GM19438 (cell line): ENCODE data around the gene PCGF3.

ENCODE experiments used
- ATAC-seq: cut with Tn5 transposase; IDR thresholded peaks from one replicate; pipeline ENCODE4 v1.9.1; 2021; ENCODE audit warnings: low read depth; ENCODE audit not compliant: unreplicated experiment

Gene PCGF3, protein sequence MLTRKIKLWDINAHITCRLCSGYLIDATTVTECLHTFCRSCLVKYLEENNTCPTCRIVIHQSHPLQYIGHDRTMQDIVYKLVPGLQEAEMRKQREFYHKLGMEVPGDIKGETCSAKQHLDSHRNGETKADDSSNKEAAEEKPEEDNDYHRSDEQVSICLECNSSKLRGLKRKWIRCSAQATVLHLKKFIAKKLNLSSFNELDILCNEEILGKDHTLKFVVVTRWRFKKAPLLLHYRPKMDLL

DNA sequence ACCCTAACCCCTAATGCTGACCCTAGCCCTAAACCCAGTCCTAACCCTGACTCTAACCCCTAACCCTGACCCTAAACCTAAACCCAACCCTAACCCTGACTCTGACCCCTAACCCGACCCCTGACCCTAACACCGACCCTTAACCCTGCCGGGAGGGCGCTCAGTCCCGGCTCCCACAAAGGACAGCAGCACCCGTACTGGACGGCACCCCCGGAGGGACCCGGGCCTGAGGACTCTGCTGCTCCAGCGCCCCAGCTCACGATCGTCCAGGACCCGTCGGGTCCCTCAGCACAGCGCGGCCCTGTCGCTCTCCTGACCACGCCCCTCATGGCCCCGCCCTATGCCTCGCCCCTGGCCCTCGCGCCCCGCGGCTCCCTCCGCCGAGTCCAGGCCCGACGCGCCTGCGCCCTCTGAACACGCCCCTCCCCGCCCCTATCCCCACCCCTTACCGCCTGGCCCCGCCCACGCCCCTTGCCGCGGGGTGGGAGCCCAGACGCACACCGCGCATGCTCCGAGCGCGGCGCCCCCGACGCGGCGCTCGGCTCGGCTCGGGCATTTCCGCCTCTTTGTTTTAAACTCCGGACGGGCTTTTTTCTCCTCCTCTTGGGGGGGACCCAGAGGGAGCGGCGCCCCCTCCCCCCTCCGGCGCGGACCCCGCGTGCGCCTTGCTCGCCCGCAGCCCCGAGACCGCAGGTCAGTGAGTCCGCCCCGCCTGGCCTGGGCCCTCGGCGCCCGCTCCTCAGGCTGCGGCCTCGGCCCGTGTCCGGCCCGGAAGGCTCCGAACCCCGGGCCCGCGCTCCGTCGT is at the start of gene PCGF3:
TSS of gene PCGF3 (plus strand) at position 555 of the 805 bp plus-strand sequence. CDS start 27,849 bp downstream, outside the sequence.
- ATAC-seq, result peak; percentile 97

DNA sequence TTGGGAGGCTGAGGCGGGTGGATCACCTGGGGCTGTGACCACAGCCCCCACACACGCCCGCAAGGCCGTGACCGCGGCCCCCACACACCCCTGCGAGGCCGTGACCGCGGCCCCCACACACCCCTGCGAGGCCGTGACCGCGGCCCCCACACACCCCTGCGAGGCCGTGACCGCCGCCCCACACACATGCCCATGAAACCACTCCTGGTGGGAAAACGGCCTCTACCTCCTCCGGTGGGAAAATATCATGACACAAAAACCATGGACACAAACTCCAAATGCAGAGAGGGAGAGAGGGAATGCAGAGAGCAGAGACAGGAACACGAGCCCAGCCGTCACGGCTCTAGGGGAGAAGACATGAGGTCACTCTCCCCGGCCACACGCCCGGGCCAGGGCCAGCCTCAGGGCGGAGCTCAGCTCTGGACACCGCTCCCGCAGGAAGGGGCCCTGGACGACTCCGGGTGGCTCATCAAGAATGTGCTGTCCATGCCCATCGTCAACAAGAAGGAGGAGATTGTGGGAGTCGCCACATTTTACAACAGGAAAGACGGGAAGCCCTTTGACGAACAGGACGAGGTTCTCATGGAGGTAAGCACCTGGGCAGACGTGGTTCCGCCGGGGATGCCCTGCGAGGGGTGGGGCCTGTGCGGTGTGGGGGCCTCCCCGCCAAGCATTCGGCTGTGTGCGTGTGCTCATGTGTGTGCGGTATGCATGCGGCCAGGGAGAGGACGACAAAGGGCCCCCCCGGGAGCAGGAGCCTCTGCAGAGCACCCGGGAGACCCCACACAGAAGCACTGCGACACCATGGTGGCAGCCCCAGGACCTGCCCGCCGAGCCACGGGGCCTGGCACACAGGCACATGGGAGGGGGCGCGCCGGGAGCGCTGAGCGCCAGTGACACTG is 48.9 kb upstream of the PCGF3 start:
- ATAC-seq, result no peak

DNA sequence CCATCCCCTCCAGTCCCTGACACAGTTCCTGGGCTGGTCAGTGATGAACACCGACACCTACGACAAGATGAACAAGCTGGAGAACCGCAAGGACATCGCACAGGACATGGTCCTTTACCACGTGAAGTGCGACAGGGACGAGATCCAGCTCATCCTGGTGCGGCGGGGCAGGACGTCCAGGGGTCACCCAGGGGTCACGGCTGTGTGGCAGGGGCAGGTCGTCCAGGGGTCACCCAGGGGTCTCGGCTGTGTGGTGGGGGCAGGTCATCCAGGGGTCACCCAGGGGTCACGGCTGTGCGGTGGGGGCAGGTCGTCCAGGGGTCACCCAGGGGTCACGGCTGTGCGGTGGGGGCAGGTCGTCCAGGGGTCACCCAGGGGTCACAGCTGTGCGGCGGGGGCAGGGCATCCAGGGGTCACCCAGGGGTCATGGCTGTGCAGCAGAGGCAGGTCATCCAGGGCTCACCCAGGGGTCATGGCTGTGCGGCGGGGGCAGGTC is 48.2 kb upstream of the PCGF3 start:
- no peak for ATAC-seq

DNA sequence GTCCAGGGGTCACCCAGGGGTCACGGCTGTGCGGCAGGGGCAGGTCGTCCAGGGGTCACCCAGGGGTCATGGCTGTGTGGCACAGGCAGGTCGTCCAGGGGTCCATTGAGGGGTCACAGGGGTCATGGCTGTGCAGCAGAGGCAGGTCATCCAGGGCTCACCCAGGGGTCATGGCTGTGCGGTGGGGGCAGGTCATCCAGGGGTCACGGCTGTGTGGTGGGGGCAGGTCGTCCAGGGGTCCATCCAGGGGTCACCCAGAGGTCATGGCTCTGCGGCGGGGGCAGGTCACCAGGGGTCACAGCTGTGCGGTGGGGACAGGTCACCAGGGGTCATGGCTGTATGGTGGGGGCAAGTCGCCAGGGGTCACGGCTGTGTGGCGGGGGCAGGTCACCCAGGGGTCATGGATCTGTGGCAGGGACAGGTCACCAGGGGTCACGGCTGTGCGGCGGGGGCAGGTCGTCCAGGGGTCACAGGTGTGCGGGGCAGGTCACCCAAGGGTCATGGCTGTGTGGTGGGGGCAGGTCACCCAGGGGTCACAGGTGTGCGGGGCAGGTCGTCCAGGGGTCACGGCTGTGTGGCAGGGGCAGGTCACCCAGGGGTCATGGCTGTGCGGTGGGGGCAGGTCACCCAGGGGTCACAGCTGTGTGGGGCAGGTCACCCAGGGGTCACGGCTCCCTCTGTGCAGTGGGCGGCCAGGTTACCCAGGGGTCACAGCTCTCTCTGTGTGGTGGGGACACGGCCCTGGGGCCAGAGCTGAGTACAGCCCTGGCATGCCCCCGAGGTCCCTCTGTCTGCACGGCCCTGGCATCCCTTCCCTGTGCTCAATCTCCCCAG is 47.6 kb upstream of the PCGF3 start:
- no peak for ATAC-seq

DNA sequence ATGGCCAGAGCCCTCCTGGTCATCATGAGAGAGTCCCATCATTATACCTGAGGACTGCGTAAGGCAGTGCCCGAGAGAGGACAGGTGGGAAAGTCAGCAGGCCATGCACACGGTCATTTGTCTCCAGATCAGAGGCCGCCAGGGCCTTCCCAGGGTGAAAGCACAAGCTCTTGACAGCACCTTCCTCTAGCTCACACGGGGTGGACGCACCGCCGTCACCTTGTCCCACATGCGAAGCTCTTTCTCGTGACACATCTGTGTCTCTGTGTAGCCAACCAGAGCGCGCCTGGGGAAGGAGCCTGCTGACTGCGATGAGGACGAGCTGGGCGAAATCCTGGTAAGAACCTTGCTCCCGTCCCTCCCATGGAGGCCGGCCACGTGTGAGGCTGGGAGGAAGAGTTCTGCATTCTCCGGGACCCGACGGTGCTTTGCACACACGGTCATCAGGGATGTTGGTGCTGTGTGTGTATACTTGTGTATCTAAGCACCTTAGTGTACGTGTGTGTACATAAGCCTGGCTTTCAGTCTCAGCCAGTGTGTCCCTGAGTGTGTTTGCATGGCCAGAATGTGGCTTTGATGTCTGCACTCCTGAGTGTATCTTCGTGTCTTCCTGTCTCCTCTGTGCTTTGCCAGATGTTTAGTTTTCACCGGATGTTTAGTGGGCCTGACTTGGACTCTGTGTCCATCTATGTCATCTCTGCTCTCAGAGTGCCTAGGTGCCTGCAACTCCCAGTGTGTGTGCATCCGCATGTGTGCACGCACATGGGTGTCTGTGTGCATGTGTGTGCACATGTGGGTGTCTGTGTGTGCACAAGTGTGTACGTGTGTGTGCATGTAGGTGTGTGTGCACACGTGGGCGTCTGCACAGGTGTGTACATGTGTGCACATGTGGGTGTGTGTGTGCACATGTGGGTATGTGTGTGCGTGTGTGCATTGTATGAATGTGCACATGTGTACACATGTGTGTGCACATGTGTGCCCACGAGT is 46.7 kb upstream of the PCGF3 start:
- no peak for ATAC-seq

DNA sequence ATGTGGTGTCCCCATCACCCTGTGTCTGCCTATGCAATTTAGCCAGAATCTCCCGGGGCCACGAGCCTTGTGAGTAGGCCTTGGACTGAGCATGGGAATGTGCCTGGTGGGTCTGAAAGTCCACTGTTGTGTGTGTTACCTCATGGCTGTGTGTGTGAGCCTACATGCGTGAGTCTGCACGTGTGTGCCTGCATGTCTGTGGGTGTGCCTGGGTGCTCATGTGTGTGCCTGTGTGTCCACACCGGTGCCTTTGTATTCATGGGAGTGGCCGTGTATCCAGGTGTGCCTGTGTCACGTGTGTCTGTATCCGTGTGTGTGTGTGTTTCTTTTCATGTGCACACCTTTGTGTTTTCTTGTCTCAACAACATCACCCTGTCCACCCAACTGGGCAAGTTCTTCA is 45.8 kb upstream of the PCGF3 start:
- no peak for ATAC-seq

DNA sequence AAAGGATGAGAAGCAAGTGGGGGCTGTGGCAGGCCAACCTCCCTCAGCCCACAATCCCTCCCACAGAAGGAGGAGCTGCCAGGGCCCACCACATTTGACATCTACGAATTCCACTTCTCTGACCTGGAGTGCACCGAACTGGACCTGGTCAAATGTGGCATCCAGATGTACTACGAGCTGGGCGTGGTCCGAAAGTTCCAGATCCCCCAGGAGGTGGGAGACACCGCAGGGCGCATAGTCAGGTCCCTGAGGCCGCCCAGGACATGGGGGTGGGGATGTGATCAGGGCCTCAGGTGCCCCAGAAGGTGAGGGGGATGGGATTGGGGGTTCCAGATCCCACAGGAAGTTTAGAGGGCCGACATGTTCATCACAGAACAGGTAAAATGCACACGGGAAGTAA is 45.2 kb upstream of the PCGF3 start:
- ATAC-seq, result no peak

DNA sequence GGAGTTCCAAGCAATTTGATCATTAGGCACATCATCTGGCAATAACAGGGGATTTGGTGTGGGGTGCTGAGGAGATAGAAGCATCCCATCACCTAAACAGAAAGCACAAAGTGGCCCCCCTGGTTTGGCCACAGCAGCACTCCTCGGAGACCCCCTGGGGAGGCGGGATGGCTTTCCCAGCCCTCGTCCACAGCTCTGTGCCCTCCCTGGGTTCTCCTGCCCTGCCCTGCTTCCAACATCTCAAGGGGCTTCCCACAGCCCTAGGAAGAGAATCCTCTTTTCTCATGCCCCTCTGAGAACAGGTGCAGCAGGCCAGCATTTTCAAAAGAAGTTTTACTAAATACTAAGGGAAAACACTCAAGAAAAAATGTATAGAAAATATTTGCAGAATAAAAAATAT is 44.4 kb upstream of the PCGF3 start:
- no peak for ATAC-seq

DNA sequence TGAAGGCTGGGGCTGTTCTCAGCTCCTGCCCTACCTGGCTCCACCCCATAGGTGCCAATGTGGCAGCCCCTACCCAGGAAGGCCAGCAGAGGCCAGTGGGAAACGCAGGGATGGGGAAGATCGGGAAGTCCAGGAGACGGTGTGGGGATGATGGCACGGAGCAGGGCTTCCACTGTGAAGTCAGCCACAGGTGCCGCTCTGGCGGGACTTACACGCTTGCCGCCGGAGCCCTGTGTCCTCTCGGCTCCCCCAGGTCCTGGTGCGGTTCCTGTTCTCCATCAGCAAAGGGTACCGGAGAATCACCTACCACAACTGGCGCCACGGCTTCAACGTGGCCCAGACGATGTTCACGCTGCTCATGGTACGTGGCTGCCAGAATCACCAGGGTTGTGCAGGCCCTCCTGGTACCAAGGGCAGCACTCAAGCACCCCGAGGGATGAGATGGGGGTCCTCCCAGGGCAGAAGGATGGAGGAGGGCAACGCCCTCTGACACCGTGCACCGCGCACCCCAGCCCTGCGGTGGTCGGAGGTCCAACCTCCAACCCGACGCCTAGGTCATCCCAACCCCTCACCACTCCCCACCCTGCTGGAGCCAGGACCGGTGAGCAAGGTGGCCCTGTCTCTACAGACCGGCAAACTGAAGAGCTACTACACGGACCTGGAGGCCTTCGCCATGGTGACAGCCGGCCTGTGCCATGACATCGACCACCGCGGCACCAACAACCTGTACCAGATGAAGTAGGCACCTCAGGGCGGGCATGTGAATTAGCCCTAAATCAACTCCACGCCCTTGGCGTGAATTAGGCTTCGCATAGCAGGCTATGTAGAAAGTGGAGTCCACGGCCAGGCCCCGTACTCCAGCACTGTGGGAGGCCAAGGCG is 43.5 kb upstream of the PCGF3 start:
- ATAC-seq, result no peak

DNA sequence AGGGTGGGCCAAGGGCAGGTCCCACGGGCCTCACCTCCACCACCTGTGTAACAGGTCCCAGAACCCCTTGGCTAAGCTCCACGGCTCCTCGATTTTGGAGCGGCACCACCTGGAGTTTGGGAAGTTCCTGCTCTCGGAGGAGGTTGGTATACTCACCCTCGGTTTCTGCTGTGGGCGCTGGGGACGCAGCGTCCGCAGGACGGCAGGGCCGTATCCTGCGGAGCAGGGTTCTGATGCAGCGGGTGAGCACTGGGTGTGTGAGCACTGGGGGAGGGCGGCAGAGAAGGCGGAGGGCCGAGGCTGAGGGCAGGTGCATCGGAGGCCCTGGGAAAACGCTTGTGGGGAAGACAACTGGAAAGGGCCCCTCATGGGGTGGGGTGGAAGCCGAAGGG is 42.6 kb upstream of the PCGF3 start:
- ATAC-seq, result no peak

DNA sequence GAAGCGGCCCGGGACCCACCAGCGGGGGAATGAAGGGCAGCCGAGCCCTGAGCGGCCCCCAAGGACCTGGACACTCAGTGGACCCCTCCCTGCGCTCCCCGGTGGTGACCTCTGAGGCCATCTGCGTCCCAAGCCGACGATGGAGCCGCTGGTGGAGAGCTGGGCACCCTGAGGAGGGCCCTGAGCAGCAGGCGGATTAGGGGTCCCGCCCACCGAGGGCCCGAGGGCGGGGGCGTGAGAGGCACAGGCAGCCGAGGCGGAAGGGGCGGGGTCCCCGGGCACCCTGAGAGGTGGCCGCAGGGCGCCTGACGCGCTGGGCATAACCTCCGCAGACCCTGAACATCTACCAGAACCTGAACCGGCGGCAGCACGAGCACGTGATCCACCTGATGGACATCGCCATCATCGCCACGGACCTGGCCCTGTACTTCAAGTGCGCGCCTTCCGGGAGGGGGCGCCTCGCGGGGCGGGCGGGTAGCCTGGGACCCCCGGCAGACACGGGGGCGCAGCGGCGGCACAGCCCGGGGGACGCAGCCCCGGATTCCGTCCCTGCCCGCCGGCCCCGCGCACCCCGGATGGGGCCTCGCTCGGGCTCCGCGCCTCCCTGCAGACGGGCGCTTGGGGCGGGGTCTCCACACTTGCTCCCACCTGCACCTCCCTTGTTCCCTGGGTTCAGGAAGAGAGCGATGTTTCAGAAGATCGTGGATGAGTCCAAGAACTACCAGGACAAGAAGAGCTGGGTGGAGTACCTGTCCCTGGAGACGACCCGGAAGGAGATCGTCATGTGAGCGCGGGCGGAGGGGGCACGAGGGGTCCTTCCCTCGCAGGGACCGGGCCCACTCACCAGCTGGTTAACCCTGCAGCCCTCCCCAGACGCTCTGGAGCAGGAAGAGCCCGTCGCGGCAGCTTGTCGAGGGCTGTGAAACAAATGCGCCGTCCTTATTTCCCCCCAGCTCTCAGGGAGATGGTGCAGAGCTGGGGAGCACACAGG is 41.9 kb upstream of the PCGF3 start:
- no peak for ATAC-seq

DNA sequence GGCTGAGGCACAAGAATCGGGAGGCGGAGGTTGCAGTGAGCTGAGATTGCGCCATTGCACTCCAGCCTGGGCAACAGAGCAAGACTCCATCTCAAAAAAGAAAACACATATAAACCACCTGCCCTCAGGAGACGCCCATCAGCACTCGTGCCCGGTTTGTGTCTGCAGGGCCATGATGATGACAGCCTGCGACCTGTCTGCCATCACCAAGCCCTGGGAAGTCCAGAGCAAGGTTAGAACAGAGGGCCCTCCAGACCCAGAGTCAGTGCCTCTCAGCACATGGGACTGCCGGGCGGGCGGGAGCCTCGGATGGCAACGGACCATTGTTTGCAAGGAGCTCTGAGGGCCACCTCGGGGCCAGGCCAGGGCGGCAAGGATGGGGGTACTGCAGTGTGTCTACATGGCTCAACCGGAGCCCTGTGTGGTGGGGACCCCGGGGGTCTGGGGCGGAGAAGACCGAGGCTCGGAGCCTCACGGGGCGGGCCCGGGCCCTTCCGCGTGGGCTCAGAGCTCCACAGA is 40.9 kb upstream of the PCGF3 start:
- ATAC-seq, result no peak

DNA sequence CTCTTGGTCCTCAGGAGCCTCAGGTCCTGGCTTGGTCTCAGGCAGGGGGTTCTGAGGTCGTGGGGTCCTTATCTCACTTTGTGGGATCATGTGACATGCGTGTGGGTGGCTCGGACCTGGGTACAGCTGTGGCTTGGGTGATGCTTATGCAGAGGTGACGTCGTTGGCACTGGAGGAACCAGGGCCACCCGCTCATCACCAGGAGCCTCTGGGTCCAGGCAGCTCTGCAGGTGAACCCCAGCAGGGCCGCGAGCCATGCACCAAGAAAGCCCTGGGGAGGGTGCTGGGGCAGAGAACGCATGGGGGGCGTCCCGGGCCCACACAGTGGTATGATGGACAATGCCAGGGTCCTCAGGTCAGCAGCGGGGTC is 40.3 kb upstream of the PCGF3 start:
- ATAC-seq, result no peak

DNA sequence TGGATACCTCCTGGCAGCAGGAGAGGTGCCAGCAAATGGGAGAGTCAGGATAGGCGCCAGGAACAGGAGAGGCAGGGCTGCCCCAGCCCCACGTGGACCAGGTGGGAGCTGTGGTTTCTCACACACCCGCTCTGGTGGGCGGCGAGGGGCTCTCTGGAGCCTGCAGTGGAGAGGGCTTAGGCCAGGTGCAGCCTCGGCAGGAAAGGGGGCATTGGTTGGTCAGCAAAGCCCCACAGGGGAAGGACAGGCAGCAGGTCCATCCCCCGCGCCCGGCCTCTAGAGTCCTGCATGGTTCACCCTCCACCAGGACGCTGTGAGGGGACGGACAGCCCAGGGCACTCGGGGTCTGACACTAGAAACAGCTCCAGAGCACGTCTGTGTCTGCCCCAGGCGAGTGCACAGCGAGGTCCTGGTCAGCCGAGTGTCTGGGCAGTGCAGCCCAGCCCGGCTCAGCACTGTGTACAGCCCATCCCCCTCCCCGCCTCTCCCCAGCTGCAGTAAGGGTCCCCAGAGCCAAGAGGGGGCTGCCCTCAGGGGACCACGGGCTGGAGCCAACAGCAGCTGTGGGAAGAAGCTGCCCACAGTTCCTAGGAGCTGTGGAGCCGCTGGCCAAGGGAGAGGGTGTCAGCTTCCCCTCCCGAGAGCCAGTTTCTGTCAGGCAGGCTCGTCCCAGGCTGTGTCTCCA is 39.7 kb upstream of the PCGF3 start:
- no peak for ATAC-seq

DNA sequence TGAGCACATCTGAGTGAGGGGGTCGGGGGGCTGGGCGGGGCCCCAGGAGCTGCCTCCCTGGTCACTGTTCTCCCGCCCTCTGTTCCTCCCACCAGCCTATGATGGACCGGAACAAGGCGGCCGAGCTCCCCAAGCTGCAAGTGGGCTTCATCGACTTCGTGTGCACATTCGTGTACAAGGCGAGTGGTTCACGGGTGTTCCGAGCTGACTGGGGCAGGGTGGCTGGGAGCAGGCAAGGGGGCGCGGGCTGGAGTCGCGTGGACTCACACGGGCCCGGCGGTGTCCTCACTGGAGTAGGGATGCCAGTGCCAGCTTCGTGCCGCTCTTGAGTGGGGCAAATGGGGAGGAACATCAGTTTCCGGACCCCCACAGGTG is 39.2 kb upstream of the PCGF3 start:
- no peak for ATAC-seq
